Activated naive CD8-positive, alpha-beta T cell treated with anti-CD3 and anti-CD28 coated beads, Interleukin-2, amount 10 ng/mL, durations not matched to agents 7 days and 5 days (primary cell): ENCODE results near the gene MED16. TPM values are rescaled to one million over a fixed set of nuclear protein-coding genes. Genes with fewer than 3 reads are reported as not detected.

Experiments
- ATAC-seq: fragments of 150-1000 bp; cut with Tn5 transposase; one replicate; pipeline ENCODE4 v1.10.0; 2021; ENCODE audit warnings: low read depth, moderate library complexity
- POLR2A ChIA-PET: fragments of 350-600 bp; sonication (Branson Sonifier 250); formaldehyde crosslinking; loops from one replicate; lab custom pipeline; 2021; ENCODE audit warnings: antibody characterized with exemption; lab: Charles Lee
- DNase-seq: peaks from one replicate; pipeline ENCODE4 v3.0.0; 2021
- H3K27ac Mint-ChIP-seq: one replicate; pipeline ENCODE4 v1.8.0; 2022; ENCODE audit warnings: mild to moderate bottlenecking, mixed read lengths
- H3K27me3 Mint-ChIP-seq: one replicate; pipeline ENCODE4 v1.8.0; 2022; ENCODE audit warnings: mild to moderate bottlenecking, moderate library complexity, mixed read lengths
- H3K36me3 Mint-ChIP-seq: one replicate; pipeline ENCODE4 v1.8.0; 2021; ENCODE audit warnings: mild to moderate bottlenecking, mixed read lengths
- H3K4me1 Mint-ChIP-seq: one replicate; pipeline ENCODE4 v1.8.0; 2021; ENCODE audit warnings: mixed read lengths
- H3K4me3 Mint-ChIP-seq: one replicate; pipeline ENCODE4 v1.8.0; 2022; ENCODE audit warnings: mild to moderate bottlenecking, moderate library complexity, mixed read lengths
- H3K9me3 Mint-ChIP-seq: one replicate; pipeline ENCODE4 v1.8.0; 2021; ENCODE audit warnings: mixed read lengths
- total RNA-seq, 2 experiments: library from RNA; stranded (reverse); gene quantifications; one replicate each; pipeline ENCODE4 v1.2.3, GENCODE V29; 2021

MED16 gene
- total RNA-seq, 2 experiments from 2014 or later: 53.6 to 72.7 TPM

- H3K27ac Mint-ChIP-seq: no peak overlapping the region
- POLR2A ChIA-PET: interaction anchor here (0.9 to 2.1 kb wide), 3 partner anchors 9 to 20 kb away, joined by 4 to 6 read pairs (median 5); partner anchors contain the start of genes MED16 and RNU6-9
- DNase-seq (no peak), ATAC-seq (no peak)
- H3K36me3 Mint-ChIP-seq: peaks cover 9% of the 10 kb centered on the region
- H3K4me1 Mint-ChIP-seq: peaks cover 7% of the 10 kb centered on the region
- no peak overlapping the region for H3K4me3 Mint-ChIP-seq
- H3K27me3 Mint-ChIP-seq: no peaks in the 10 kb centered on the region
- no peaks in the 10 kb centered on the region for H3K9me3 Mint-ChIP-seq
Observed at GRCh38 chr19:873561-874041, 19.4 kb downstream of the MED16 start.

- POLR2A ChIA-PET: interaction anchor here (0.9 to 2.1 kb wide), 7 partner anchors 10 to 111 kb away, joined by 4 to 11 read pairs (median 6); partner anchors contain the start of genes MED16, RNU6-9 and WDR18
- H3K9me3 Mint-ChIP-seq: no peaks in the 10 kb centered on the region
Observed at GRCh38 chr19:873084-873483, 19.9 kb downstream of the MED16 start.

GRCh38 chr19:872266-872951, 20.6 kb downstream of the MED16 start:
- Mint-ChIP-seq H3K9me3 (no peaks in the 10 kb centered on the region), H3K4me1 (peaks cover 7% of the 10 kb centered on the region), H3K27ac (peak overlapping the region; percentile 87), H3K27me3 (no peaks in the 10 kb centered on the region), H3K4me3 (peak overlapping the region; percentile 81), H3K36me3 (peaks cover 11% of the 10 kb centered on the region)
- peak; percentile 85 for ATAC-seq
- POLR2A ChIA-PET: interaction anchor here (1.1 to 1.7 kb wide), 4 partner anchors 9 to 112 kb away, joined by 5 to 11 read pairs (median 8); partner anchors contain the start of genes MED16, RNU6-9 and WDR18
- peak; percentile 84 for DNase-seq

More at GRCh38 chr19:873084-873483, 19.9 kb downstream of the MED16 start:
- Mint-ChIP-seq H3K4me1 (peaks cover 7% of the 10 kb centered on the region), H3K27me3 (no peaks in the 10 kb centered on the region), H3K4me3 (peak overlapping the region; percentile 68), H3K36me3 (peaks cover 9% of the 10 kb centered on the region), H3K27ac (peak overlapping the region; percentile 83)
- DNase-seq (peak; percentile 70), ATAC-seq (peak; percentile 70)

GRCh38 chr19:871446-872265, 21.3 kb downstream of the MED16 start:
- H3K27ac Mint-ChIP-seq: peak overlapping the region; percentile 87
- no peak for ATAC-seq
- no peak for DNase-seq

GRCh38 chr19:870963-871401, 22.0 kb downstream of the MED16 start:
- no peak overlapping the region for H3K27ac Mint-ChIP-seq
- ATAC-seq (no peak), DNase-seq (no peak)
- no peaks in the 10 kb centered on the region for H3K9me3 Mint-ChIP-seq
- POLR2A ChIA-PET: no interaction called here
- H3K36me3 Mint-ChIP-seq: peaks cover 12% of the 10 kb centered on the region
- H3K4me3 Mint-ChIP-seq: no peak overlapping the region
- peaks cover 7% of the 10 kb centered on the region for H3K4me1 Mint-ChIP-seq
- H3K27me3 Mint-ChIP-seq: no peaks in the 10 kb centered on the region

More at GRCh38 chr19:871446-872265, 21.3 kb downstream of the MED16 start:
- Mint-ChIP-seq H3K4me1 (peaks cover 7% of the 10 kb centered on the region), H3K27me3 (no peaks in the 10 kb centered on the region), H3K36me3 (peaks cover 12% of the 10 kb centered on the region), H3K9me3 (no peaks in the 10 kb centered on the region), H3K4me3 (peak overlapping the region; percentile 81)
- POLR2A ChIA-PET: interaction anchor here (1.1 to 1.7 kb wide), 4 partner anchors 8 to 113 kb away, joined by 5 to 11 read pairs (median 8); partner anchors contain the start of genes MED16, RNU6-9 and WDR18

GRCh38 chr19:870314-870713, 22.7 kb downstream of the MED16 start:
- peaks cover 12% of the 10 kb centered on the region for H3K36me3 Mint-ChIP-seq
- H3K4me1 Mint-ChIP-seq: peaks cover 7% of the 10 kb centered on the region
- no peaks in the 10 kb centered on the region for H3K9me3 Mint-ChIP-seq
- H3K27me3 Mint-ChIP-seq: no peaks in the 10 kb centered on the region
- peak overlapping the region; percentile 51 for H3K27ac Mint-ChIP-seq
- H3K4me3 Mint-ChIP-seq: no peak overlapping the region
- DNase-seq (no peak), ATAC-seq (no peak)
- POLR2A ChIA-PET: no interaction called here

- Mint-ChIP-seq H3K4me3 (no peak overlapping the region), H3K27ac (no peak overlapping the region), H3K36me3 (peaks cover 12% of the 10 kb centered on the region)
Observed at GRCh38 chr19:869245-870177, 23.5 kb downstream of the MED16 start.

GRCh38 chr19:868458-869244, 24.3 kb downstream of the MED16 start:
- Mint-ChIP-seq H3K36me3 (peaks cover 12% of the 10 kb centered on the region), H3K27me3 (no peaks in the 10 kb centered on the region), H3K4me3 (no peak overlapping the region), H3K9me3 (no peaks in the 10 kb centered on the region), H3K27ac (no peak overlapping the region), H3K4me1 (peaks cover 8% of the 10 kb centered on the region)
- ATAC-seq (no peak), DNase-seq (no peak)
- POLR2A ChIA-PET: no interaction called here

More at GRCh38 chr19:869245-870177, 23.5 kb downstream of the MED16 start:
- DNase-seq: no peak
- POLR2A ChIA-PET: no interaction called here
- peaks cover 7% of the 10 kb centered on the region for H3K4me1 Mint-ChIP-seq
- ATAC-seq: no peak
- H3K9me3 Mint-ChIP-seq: no peaks in the 10 kb centered on the region
- H3K27me3 Mint-ChIP-seq: no peaks in the 10 kb centered on the region

GRCh38 chr19:867855-868457, 25.0 kb downstream of the MED16 start:
- POLR2A ChIA-PET: no interaction called here
- no peaks in the 10 kb centered on the region for H3K27me3 Mint-ChIP-seq
- H3K9me3 Mint-ChIP-seq: no peaks in the 10 kb centered on the region
- no peak for ATAC-seq
- no peak overlapping the region for H3K27ac Mint-ChIP-seq
- peaks cover 12% of the 10 kb centered on the region for H3K36me3 Mint-ChIP-seq
- H3K4me3 Mint-ChIP-seq: no peak overlapping the region
- no peak for DNase-seq
- H3K4me1 Mint-ChIP-seq: peaks cover 14% of the 10 kb centered on the region

- H3K27me3 Mint-ChIP-seq: no peaks in the 10 kb centered on the region
- POLR2A ChIA-PET: no interaction called here
- H3K4me1 Mint-ChIP-seq: peaks cover 15% of the 10 kb centered on the region
Observed at GRCh38 chr19:867301-867793, 25.6 kb downstream of the MED16 start.

GRCh38 chr19:866769-867300, 26.2 kb downstream of the MED16 start:
- no peak for ATAC-seq
- Mint-ChIP-seq H3K36me3 (peaks cover 12% of the 10 kb centered on the region), H3K4me1 (peaks cover 13% of the 10 kb centered on the region), H3K27ac (no peak overlapping the region), H3K9me3 (no peaks in the 10 kb centered on the region), H3K27me3 (no peaks in the 10 kb centered on the region), H3K4me3 (no peak overlapping the region)
- POLR2A ChIA-PET: interaction anchor here (1.6 kb wide), 2 partner anchors 40 to 42 kb away, joined by 5 read pairs; no protein-coding TSS in a partner anchor
- no peak for DNase-seq

More at GRCh38 chr19:867301-867793, 25.6 kb downstream of the MED16 start:
- no peak overlapping the region for H3K27ac Mint-ChIP-seq
- DNase-seq (no peak), ATAC-seq (no peak)
- peaks cover 12% of the 10 kb centered on the region for H3K36me3 Mint-ChIP-seq
- no peaks in the 10 kb centered on the region for H3K9me3 Mint-ChIP-seq
- H3K4me3 Mint-ChIP-seq: no peak overlapping the region
